ENCODE results near the gene HSPA1B.
"Not testable (repeated sequence)": the region's sequence is repeated elsewhere in the genome, so short reads cannot be mapped to it uniquely, and the experiment has no call there.

DNA sequence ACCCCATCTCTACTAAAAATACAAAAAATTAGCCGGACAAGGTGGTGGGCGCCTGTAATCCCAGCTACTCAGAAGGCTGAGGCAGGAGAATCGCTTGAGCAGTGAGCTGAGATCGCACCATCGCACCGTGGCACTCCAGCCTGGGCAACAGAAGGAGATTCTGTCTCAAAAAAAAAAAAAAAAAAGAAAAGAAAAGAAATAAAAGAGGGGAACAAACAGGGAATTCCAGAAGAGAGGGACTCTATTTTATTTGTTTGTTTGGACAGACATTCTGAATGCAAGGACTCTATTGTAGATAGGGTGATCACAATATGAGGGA is 33.7 kb upstream of the HSPA1B start:
- TF ChIP-seq, protein P1, sequence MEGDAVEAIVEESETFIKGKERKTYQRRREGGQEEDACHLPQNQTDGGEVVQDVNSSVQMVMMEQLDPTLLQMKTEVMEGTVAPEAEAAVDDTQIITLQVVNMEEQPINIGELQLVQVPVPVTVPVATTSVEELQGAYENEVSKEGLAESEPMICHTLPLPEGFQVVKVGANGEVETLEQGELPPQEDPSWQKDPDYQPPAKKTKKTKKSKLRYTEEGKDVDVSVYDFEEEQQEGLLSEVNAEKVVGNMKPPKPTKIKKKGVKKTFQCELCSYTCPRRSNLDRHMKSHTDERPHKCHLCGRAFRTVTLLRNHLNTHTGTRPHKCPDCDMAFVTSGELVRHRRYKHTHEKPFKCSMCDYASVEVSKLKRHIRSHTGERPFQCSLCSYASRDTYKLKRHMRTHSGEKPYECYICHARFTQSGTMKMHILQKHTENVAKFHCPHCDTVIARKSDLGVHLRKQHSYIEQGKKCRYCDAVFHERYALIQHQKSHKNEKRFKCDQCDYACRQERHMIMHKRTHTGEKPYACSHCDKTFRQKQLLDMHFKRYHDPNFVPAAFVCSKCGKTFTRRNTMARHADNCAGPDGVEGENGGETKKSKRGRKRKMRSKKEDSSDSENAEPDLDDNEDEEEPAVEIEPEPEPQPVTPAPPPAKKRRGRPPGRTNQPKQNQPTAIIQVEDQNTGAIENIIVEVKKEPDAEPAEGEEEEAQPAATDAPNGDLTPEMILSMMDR (IDR thresholded peaks at IDR 0.05; ENCODE audit: low read depth, low read length): not testable (repeated sequence)
- TF ChIP-seq POLR2A (IDR thresholded peaks at IDR 0.05; ENCODE audit: extremely low read depth, insufficient read length); MYC (IDR thresholded peaks at IDR 0.05; ENCODE audit: low read depth, low read length): not testable (repeated sequence)
- TF ChIP-seq, protein P2, sequence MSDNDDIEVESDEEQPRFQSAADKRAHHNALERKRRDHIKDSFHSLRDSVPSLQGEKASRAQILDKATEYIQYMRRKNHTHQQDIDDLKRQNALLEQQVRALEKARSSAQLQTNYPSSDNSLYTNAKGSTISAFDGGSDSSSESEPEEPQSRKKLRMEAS (IDR thresholded peaks at IDR 0.05; ENCODE audit: low read depth, low read length): not testable (repeated sequence)

Data from NB4 (cell line).